Measurements from ENCODE around the gene UCKL1. TPM values are rescaled to one million over a fixed set of nuclear protein-coding genes. Genes with fewer than 3 reads are reported as not detected.

UCKL1 gene
- total RNA-seq, 1 experiment from 2014 or later: 43.7 TPM

GRCh38 chr20:64001607-64002011 lies 45.4 kb upstream of the UCKL1 start:
- no peaks in the 10 kb centered on the region for H3K4me1 Mint-ChIP-seq (ENCODE audit: insufficient read depth, unreplicated experiment)
- peak; percentile 13 for DNase-seq (ENCODE audit: unreplicated experiment)
- no peak overlapping the region for H3K4me3 Mint-ChIP-seq (ENCODE audit: unreplicated experiment)
- ChIA-PET POLR2A (interaction anchor here (0.5 to 0.8 kb wide), 2 partner anchors 12 to 374 kb away, joined by 3 read pairs; no protein-coding TSS in a partner anchor), CTCF (interaction anchor here (1.1 kb wide), 1 partner anchor 26 kb away, joined by 3 read pairs; no protein-coding TSS in a partner anchor)
- intact Hi-C loops (cut with micrococcal nuclease): no loop called here
- H3K9me3 Mint-ChIP-seq (ENCODE audit: unreplicated experiment): no peaks in the 10 kb centered on the region
- H3K27me3 Mint-ChIP-seq (ENCODE audit: insufficient read depth, unreplicated experiment): no peaks in the 10 kb centered on the region
- H3K27ac Mint-ChIP-seq (ENCODE audit: low read depth, unreplicated experiment): no peak overlapping the region
- H3K36me3 Mint-ChIP-seq (ENCODE audit: insufficient read depth, unreplicated experiment): peaks cover 80% of the 10 kb centered on the region
- BruUV-seq (replicated peaks): no TSS peak
- TF ChIP-seq CTCF (IDR thresholded peaks at IDR 0.05; ENCODE audit: unreplicated experiment): no peak

- H3K4me3 Mint-ChIP-seq (ENCODE audit: unreplicated experiment): no peak overlapping the region
- H3K9me3 Mint-ChIP-seq (ENCODE audit: unreplicated experiment): no peaks in the 10 kb centered on the region
- no peak overlapping the region for H3K27ac Mint-ChIP-seq (ENCODE audit: low read depth, unreplicated experiment)
- DNase-seq (ENCODE audit: unreplicated experiment): no peak
- H3K4me1 Mint-ChIP-seq (ENCODE audit: insufficient read depth, unreplicated experiment): no peaks in the 10 kb centered on the region
- H3K27me3 Mint-ChIP-seq (ENCODE audit: insufficient read depth, unreplicated experiment): no peaks in the 10 kb centered on the region
- POLR2A ChIA-PET: interaction anchor here (0.5 to 1.5 kb wide), 3 partner anchors 13 to 373 kb away, joined by 3 read pairs; partner anchors contain the start of gene PRPF6
- intact Hi-C loops (cut with micrococcal nuclease): no loop called here
- peaks cover 87% of the 10 kb centered on the region for H3K36me3 Mint-ChIP-seq (ENCODE audit: insufficient read depth, unreplicated experiment)
- TF ChIP-seq CTCF (IDR thresholded peaks at IDR 0.05; ENCODE audit: unreplicated experiment): no peak
- CTCF ChIA-PET: interaction anchor here (1.1 kb wide), 1 partner anchor 25 kb away, joined by 3 read pairs; no protein-coding TSS in a partner anchor
- BruUV-seq (replicated peaks): no TSS peak
Measured at GRCh38 chr20:64000906-64001305, 44.7 kb upstream of the UCKL1 start.

GRCh38 chr20:63982937-63983336 lies 26.7 kb upstream of the UCKL1 start:
- POLR2A ChIA-PET: interaction anchor here (0.6 to 4.5 kb wide), 6 partner anchors 8 to 118 kb away, joined by 3 to 93 read pairs (median 4); partner anchors contain the start of gene TPD52L2
- peak overlapping the region; percentile 79 for H3K4me3 Mint-ChIP-seq (ENCODE audit: unreplicated experiment)
- H3K27ac Mint-ChIP-seq (ENCODE audit: low read depth, unreplicated experiment): no peak overlapping the region
- H3K9me3 Mint-ChIP-seq (ENCODE audit: unreplicated experiment): no peaks in the 10 kb centered on the region
- H3K27me3 Mint-ChIP-seq (ENCODE audit: insufficient read depth, unreplicated experiment): no peaks in the 10 kb centered on the region
- no TSS peak for BruUV-seq (replicated peaks)
- H3K4me1 Mint-ChIP-seq (ENCODE audit: insufficient read depth, unreplicated experiment): peaks cover 25% of the 10 kb centered on the region
- DNase-seq (ENCODE audit: unreplicated experiment): no peak
- H3K36me3 Mint-ChIP-seq (ENCODE audit: insufficient read depth, unreplicated experiment): peaks cover 54% of the 10 kb centered on the region
- CTCF ChIA-PET: interaction anchor here (0.6 to 4.5 kb wide), 7 partner anchors 10 to 214 kb away, joined by 3 to 31 read pairs (median 9); no protein-coding TSS in a partner anchor
- intact Hi-C loops (cut with micrococcal nuclease): loop anchor here (5.0 kb wide), 1 partner anchor 79 kb away; the partner anchor contains the start of gene TCEA2
- TF ChIP-seq CTCF (IDR thresholded peaks at IDR 0.05; ENCODE audit: unreplicated experiment): no peak

- peak; percentile 77 for TF ChIP-seq CTCF (IDR thresholded peaks at IDR 0.05; ENCODE audit: unreplicated experiment)
- peak; percentile 96 for DNase-seq (ENCODE audit: unreplicated experiment)
- intact Hi-C loops (cut with micrococcal nuclease): loop anchor here (2.0 to 5.0 kb wide), 2 partner anchors 58 to 81 kb away; partner anchors contain the start of gene TCEA2
- Mint-ChIP-seq H3K4me1 (ENCODE audit: insufficient read depth, unreplicated experiment) (peaks cover 30% of the 10 kb centered on the region), H3K9me3 (ENCODE audit: unreplicated experiment) (no peaks in the 10 kb centered on the region), H3K36me3 (ENCODE audit: insufficient read depth, unreplicated experiment) (peaks cover 41% of the 10 kb centered on the region), H3K4me3 (ENCODE audit: unreplicated experiment) (peak within 1 kb of the TSS; percentile 79), H3K27me3 (ENCODE audit: insufficient read depth, unreplicated experiment) (no peaks in the 10 kb centered on the region), H3K27ac (ENCODE audit: low read depth, unreplicated experiment) (peak within 1 kb of the TSS; percentile 92)
- POLR2A ChIA-PET: interaction anchor here (0.5 to 4.5 kb wide), 49 partner anchors 9 to 1614 kb away, joined by 3 to 93 read pairs (median 5); partner anchors contain the start of genes ARFRP1, DNAJC5, GMEB2 and LAMA5
- BruUV-seq (replicated peaks): no TSS peak
- CTCF ChIA-PET: interaction anchor here (0.5 to 4.5 kb wide), 36 partner anchors 8 to 684 kb away, joined by 3 to 31 read pairs (median 5); partner anchors contain the start of genes LKAAEAR1 and TCEA2
Measured at GRCh38 chr20:63980806-63981728, 24.9 kb upstream of the UCKL1 start, which contains the start of gene PRPF6. Gene PRPF6, plus strand, starts transcription at chr20:63981132. Its CDS starts 114 bp downstream, at chr20:63981246.

Data from MCF 10A (cell line).